ENCODE measurements around the gene SCARB1.

Gene SCARB1

DNA sequence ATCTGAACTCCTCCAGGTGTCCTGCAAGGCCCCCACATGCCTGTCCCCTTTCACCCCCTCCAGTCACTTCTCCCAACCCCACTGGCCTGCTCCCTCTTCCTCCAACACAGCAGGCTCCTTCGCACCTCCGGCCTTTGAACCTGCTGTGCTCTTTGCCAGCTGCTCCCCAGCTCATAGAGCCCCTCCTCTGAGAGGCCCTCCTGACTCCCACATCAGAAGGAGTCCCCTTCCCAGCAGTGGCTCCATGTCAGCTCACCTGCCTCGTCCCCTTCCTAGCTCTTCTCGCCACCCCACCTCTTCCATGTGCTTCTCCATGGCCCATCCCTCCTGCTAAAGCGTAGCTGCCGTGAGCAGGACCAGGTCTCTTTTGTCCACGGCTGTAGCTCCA lies 22.1 kb downstream of the SCARB1 start:
- DNase-seq, result no peak

DNA sequence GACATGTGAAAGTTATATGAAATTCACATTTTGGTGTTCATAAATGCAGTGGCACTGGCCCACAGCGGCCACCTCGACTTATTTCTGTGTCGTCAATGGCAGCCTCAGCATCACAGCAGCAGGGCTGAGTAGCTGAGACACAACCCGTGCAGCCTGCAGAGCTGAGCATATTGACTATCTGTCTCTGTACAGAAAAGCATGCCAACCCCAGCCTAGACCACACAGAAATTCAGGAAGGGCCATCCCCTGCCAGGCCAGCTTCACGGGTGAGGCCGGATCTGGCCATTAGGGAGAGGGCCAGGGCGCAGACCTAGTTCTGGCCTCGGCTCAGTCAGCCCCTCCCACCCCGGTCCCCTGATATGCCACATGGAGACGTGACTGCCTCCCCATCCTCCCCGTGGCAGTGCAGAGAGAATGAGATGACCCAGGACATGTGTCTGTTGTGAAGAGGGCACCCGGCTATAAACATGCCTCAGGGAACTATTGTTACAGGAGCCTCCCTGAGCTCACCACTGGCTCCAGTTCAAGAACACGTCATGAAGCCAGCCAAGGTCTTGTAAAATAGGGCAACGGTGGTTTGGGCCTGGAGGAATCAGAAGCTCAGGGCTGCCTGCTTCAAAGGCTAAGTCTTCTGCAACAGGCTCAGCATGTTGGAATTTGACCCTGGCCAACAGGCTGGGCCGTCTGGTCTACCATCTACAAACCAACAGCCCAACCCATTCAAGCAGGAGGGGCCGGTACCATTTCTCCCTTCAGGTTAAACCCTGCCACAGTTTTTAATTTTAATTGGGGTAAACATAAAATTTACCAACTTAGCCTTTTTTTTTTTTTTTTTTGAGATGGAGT lies 25.5 kb downstream of the SCARB1 start:
- no peak for DNase-seq

DNA sequence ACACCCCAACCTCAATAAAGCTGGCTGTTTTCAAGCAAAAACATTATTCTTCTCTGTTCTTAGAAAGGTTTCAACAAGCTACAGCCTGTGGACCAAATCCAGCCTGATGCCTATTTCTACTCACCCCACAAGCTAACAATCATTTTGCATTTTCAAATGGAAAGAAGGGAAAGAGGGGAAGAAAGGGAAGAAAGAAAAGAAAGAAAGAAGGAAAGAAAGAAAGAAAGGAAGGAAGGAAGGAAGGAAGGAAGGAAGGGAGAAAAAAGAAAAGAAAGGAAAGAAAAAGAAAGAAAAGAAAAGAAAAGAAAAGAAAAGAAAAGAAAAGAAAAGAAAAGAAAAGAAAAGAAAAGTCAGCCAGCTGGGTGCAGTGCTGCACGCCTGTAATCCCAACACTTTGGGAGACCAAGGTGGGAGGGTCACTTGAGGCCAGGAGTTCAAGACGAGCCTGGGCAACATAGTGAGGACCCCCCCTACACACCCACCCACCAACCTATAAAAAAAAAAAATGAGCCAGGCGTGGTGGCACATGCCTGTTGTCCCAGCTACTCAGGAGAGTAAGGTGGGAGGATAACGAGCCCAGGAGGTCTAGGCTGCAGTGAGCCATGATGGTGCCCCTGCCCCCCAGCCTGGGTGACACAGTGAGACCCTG lies 26.3 kb downstream of the SCARB1 start:
- DNase-seq, result no peak

DNA sequence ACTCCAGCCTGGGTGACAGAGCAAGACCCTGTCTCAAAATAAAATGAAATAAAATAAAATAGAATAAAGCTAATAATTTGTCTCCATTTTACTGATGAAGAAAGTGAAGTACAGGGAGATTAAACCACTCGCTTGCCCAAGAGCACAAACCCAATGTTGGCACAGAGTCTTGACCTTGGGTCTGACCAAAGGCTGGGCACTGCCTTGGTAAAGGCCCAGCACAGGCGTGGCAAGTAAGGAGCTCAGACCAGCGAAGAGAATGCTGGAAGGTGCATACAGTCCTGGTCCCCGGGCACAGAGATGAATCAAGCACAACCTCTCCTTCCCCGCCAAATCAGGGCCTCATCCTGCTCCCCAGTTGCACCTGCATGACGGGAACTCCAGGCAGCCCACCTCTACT lies 26.9 kb downstream of the SCARB1 start:
- DNase-seq, result no peak

DNA sequence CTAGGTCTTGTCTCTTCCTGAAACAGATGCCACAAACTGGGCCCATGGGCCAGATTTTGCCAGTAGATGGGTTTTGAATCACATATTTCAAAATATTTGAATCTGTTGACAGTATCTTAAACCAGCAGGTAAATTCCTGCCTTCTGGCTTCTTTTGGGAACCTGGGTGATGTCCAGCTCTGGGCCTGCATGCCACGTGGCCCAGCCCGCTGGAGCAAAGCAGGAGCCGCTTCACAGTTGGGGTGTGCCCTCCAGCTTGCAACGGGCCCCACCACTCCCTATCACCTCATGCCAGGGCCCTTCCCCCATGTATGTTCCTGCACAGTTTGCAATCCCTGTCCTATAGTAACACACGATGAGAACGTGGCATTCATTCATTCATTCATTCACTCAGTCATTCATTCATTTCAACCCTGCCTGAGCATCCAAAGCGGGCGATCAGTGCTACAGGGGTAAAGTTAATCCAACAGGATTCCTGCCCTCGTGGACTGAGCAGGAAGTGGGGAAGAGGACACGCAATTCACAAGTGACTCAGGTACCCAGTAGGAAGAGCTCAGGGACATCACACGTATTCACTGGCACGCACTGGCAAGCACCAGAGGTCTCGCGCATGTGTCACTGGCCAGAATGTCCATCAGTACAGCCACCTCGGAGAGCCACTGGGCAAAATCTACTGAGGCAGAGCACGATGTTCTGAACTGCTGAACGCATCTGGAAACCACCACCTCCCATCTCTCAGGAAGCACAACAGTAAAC lies 27.8 kb downstream of the SCARB1 start:
- no peak for DNase-seq

DNA sequence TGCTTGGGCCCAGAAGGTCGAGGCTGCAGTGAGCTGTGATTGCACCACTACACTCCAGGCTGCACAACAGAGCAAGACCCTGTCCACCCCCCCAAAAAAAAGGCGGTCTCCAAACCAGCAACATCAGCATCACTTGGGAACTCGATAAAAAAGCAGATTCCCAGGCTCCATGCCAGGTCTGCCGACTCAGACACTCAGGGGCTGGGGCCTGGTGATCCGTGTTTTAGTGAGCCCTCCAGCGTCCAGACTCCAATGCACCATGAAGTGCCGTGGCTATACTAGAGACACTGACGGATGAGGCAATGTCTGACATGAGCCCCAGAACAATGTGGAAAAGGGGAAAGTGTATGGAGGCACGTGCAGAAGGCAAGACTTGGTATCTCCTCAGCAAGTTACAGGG lies 28.8 kb downstream of the SCARB1 start:
- DNase-seq, result no peak

DNA sequence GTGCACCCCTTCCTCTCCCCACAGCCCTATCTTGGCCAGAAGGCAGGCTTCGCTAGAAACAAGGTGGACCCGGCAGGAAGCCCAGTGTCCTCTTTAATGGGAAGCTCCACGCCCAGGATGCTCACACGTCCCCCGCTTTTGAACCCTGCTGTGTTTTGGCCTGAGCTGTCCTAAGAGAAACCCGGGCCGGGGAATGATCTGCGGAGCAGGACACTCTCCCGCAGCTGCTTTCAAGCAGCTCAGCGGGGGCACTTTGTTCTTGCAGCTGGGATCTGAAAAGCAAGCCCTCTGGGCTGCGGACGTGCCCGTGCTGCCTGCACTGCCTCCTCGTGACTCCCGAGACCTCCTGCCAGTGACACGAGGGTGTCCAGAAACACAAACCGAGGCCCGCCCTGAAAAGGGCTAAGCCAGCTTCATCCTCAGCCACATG lies 30.0 kb downstream of the SCARB1 start:
- no peak for DNase-seq

DNA sequence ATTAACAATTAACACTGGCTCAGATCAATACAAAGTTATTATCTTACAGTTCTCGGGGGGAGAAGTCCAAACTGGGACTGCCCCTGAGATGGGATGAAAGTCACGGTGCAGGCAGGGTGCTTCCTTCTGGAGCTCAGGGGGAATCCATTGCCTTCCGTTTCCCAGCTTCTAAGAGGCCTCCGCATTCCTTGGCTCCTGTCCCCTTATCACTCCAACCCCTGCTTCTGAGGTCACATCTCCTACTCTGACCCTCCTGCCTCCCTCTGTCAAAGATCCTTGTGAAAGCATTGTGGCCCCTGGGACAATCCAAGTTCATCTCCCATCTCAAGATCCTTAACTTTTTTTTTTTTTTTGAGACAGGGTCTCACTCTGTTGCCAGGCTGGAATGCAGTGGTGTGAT lies 30.8 kb downstream of the SCARB1 start:
- DNase-seq, result no peak

DNA sequence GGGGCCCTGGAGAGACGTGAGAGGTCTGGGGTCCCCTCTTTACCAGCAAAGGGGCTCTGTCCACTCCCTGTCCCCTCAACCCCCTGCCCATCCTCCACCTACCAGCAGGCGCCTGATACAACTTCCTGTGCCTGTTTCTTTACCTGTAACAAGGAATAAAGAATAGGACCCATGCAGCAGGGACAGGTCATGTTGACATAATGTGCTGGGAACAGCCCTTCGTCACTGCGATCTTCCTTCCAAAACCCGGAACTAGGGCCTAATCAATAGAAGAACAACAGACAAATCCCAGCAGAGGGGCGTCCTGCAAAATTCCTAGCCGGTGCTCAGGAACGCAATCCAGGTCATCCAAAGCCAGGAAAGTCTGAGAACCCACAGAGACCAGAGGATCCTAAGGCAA lies 32.1 kb downstream of the SCARB1 start:
- no peak for DNase-seq

DNA sequence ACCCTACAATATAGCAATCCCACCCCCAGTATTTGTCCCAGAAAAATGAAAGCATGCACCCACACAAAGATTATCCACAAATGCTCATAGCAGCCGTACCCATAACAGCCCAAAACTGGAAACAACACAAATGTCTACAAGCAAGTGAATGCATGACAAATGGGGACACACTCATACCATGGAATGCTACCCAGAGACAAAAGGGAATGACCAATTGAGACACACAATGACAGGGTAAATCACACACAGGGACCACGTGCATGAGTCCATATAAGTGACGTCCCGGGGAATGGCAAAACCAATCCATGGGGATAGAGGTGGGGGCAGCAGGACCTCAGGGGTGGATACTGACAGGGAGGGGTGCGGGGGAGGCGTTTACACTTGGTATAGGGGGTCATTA lies 33.4 kb downstream of the SCARB1 start:
- DNase-seq, result no peak

DNA sequence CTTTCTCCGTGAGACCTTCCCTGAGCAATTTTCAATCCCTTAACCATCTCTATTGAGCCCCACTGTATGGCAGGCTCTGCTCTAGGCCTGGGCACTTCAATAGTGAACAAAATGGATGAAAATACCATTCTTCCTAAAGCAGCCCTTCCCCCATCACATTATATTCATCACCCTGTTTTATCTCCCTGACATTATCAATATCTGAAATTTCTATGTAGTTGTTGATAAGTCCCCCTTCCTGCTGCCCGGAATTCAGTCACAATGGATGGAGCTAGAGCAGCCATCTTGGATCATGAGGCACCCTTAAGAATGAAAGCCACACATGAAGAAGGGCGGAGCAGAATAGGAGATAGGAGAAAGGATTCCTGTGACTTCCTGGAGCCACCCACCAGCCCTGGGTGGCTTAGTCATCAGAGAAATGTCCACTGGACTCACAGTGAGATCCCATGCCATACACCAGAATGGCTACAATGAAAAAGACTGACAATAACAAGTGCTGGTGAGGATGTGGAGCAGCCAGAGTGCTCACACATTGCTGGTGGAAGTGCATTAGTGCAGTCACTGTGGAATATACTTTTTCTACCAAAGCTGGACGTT lies 33.9 kb downstream of the SCARB1 start:
- peak; percentile 10 to 36 for DNase-seq

DNA sequence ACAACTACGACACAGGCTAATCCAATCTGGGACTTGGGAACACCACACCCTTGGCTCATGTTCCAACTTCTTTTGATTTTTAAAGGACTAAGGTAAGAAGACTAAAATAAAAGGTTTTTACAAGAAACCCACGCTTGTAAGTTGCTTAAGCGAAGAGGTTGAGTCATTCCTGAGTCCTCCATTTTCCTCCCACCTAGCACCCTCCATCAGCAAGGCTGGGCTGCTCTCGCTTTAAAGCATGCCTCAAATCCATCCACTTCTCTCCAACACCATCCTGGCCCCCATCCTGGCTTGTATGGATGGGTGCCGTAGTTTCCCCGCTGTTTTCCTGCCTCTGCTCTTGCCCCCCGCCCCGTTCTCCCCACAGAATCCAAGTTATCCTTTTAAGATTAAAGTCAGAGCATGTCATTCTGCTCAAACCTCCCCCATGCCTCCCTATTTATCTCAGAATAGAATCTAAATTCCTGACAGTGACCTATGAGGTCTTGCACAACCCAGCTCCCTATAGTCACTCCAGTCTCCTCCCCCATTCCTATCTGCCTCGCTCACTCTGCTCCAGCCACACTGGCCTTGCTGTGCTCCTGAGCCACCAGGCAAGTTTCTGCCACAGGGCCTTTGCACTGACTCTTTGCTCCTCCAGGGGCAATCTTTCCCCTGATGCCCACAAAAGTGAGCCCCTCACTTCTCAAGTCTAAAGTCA lies 34.5 kb downstream of the SCARB1 start:
- peak in 1 of 2 donors; percentile 10 for DNase-seq

DNA sequence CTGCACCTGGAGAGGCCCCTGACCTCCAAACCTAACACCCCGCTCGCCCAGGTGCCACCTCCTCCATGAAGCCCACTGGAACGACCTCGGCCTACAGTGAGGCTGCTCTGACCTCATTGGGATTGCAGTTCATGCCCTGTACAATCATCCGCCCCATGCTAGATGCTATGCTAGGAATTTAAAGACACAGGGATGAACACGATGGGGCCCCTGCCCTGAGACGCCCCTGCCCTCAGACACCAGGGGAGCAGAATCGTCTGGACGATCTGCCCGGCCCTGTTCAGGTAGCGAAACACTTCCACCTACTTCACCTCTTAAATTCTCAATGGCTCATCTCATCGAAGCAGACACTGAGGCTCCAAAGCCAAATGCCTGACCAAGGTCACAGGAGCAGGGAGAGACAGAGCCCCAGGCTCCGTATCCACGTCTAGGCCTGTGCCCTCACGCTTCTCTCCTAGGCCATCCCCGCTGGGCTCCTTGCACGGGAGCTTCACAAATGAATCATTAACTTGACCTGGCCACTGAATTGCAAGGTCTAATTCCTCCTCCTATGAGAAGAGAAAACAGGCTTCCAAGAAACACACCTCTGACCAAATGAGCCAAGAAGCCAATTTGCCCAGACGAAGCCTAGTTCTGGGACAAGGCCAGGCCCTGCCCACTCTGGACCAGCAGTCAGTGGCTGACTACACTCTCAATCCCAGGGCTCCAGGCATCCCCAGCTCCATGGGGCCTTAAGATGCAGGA lies 35.2 kb downstream of the SCARB1 start:
- DNase-seq, result no peak

DNA sequence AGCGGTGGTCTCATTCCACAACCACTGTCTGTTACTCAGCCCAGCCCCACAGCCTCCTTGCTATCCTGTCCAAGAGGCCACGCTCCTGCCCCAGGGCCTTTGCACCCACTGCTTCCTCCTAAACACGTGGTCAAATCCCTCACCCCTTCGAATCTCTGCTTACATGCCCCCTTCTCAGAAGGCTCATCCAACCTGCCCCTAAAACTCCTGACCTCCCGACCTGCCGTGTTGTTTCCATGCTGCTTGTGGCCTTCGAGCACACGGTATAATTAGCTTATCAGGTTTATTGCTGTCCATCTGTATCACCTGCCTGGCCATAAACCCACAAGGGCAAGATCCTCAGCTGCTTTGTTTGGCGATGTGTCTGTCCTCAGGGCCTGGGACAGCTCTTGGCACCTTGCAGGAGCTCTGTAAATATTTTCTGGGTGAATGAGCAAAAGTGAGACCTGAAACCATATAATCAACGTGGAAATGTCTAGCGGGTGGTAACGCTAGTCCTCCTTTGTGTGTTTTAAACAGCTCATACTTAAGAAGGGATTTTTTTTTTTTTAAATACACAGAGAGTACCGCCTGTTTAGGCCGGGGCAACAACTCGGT lies 36.0 kb downstream of the SCARB1 start:
- no peak for DNase-seq

DNA sequence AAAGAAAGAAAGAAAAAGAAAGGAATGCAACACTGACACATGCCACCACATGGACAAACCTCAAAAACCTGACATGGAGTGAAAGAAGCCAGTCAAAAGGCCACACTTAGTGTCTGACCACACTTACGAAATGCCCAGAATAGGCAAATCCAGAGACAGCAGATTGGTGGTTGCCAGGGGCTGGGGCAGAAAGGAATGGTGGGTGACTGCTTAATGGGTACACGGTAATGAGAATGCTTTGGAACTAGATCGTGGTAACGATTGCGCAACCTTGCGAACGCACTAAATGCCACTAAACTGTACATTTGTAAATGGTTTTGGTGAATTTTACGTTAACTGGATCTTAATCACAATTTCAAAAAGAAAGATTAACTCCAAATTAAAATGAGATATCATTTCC lies 39.5 kb downstream of the SCARB1 start:
- DNase-seq, result no peak

DNA sequence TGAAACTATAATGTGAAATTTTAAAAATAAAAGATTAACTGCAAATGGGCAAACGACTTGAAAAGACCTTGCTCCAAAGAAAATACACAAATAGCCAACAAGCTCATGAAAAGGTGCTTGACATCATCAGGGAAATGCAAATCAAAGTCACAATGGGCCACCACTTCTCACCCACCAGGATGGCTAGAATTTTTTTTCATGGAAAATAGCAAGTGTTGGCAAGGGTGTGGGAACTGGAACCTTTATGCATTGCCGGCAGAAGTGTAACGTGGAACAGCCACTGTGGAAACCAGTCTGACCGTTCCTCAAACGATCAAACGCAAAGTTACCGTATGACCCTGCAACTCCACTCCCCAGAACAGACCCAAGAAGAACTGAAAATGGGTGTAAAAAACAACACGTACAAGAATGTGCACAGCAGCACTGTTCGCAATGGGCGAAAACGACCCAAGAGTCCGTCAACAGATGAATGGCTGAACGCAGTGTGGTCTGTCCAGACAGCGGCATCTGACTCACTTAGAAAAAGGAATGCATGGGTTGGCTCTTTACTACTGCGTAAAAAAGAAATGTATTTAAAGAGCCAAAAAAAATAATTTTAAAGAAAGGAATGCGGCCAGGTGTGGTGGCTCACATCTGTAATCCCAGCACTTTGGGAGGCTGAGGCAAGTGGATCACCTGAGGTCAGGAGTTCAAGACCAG lies 40.2 kb downstream of the SCARB1 start:
- DNase-seq, result no peak

DNA sequence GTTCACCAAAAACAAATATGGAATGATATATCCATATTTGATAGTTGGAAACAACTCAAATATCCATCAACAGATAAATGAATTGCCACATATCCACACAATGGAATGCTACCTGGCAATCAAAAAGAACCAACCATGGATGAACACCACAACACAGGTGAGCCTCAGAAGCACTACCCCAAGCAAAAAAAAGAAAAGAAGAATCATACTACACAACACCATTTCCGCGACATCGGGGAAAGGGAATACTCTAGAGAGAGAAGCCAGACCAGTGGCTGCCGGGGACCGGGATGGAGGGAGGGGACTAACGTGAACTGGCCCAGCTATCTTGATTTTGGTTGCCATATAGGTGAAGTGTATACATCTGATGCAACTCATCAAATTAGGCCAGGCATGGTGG lies 41.4 kb downstream of the SCARB1 start:
- no peak for DNase-seq

DNA sequence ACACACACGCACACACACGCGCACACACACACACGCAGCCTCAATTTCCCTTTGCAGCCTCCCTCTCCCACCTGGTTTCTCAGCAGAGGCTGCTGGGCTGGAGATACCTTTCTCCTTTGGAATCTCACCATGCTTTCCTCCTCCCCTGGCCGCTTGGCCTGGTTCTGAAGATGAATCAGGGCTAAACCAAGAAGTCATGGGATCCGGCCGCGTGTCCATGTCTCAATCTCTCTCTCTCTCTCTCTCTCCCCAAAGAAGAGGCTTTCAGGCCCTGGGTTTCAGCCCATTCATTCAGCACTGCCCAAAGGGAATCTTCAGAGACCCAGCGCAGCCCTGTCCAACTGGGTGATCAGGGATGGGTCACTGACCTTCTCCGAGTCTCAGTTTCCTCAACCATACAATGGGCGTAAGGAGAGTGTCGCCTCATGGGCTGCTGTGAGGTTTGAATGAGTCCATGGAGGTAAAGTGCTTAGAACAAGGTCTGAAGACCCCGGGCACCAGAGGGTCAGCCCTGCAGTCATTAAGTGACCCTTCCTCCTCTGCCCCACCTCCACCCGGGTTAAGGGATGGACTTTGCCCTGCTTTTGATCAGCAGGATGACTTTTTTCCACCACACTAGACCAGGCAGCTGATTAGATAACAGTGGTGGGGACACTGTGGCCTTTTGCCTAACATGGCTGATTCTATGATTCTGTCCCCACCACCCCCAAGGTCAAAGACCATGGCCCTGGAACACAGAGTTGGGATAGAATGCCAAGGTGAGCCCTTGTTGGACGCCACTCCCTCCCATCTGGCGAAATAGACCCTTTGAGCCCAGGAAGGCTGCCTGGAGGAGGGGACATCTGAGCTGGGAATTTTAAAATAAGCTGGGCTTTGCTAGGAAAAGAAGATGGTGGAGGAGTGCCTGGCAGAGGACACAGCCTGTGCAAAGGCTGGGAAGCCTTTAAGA lies 42.1 kb downstream of the SCARB1 start:
- DNase-seq, result peak in 1 of 2 donors; percentile 18

DNA sequence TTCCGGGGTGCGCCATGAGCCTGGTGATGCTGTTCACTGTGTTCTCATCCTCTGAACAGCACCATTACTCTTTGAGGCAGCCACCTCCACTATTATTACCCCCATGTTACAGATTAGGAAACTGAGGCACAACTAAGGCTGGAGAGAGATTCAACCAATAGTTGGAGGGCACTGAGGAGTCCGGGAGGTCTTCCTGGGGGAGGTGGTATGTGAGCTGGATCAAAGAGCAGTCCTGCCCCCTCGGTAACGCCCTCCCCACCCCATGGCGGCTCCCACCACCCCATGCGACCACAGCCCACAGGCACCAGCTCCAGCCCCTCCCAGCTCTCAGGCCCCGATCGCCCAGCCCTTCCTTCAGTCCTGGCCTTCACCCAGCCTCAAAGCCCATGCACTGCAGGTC lies 43.5 kb downstream of the SCARB1 start:
- DNase-seq, result no peak

DNA sequence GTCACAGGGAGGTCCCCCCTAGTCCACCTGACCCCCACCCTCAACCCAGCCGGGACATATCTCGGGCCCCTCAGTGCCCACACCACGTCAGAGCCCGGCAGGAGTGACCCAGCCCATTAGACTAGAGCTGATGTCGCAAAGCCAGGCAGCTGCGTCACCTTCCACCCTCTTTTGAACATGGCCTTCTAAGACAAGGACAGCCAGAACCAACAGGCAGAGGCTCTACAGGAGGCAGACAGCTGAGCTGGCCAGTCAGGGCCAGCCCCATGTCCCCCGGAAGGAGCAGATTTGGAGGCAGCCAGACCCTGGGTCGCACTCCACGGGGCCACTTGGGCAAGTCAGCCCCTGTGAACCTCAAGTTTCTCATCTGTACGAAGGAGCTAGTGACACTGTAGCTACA lies 44.1 kb downstream of the SCARB1 start:
- no peak for DNase-seq

Measured in inflammatory macrophage (primary cell).